MCF 10A (cell line): ENCODE measurements around the gene SP6. TPM values are rescaled to one million over a fixed set of nuclear protein-coding genes. Genes with fewer than 3 reads are reported as not detected.

Source experiments
- Bru-seq: library from RNA; stranded (reverse); fragments of 400-500 nt; gene quantifications from one replicate; lab custom pipeline; 2021; lab: Mats Ljungman, UMichigan
- BruChase-seq, 2 experiments: library from RNA; stranded (reverse); fragments of 400-500 nt; gene quantifications; one replicate each; lab custom pipeline; 2021; lab: Mats Ljungman, UMichigan
- BruUV-seq: library from RNA; stranded (reverse); fragments of 400-500 nt; replicated peaks from 2 replicates; lab custom pipeline; 2021; lab: Mats Ljungman, UMichigan
- CTCF ChIA-PET: fragments of 300-600 bp; sonication (Branson Sonifier 250); formaldehyde crosslinking; extraction: SDS; loops from one replicate; lab custom pipeline; 2021; ENCODE audit warnings: antibody characterized with exemption, inconsistent platforms; lab: Yijun Ruan, JAX
- POLR2A ChIA-PET: fragments of 300-600, 350-650 bp; sonication (Branson Sonifier 250); formaldehyde crosslinking; extraction: SDS; loops from one replicate; lab custom pipeline; 2020; ENCODE audit warnings: antibody characterized with exemption, inconsistent platforms; lab: Yijun Ruan, JAX
- DNase-seq: peaks from one replicate; pipeline ENCODE4 v3.0.0-alpha.2; 2018; ENCODE audit not compliant: unreplicated experiment
- H3K27ac Mint-ChIP-seq: one replicate; pipeline ENCODE4 v1.8.0; 2022; ENCODE audit warnings: mild to moderate bottlenecking, low read depth, mixed read lengths; ENCODE audit not compliant: unreplicated experiment
- H3K27me3 Mint-ChIP-seq: one replicate; pipeline ENCODE4 v1.8.0; 2022; ENCODE audit warnings: mixed read lengths; ENCODE audit not compliant: insufficient read depth, unreplicated experiment
- H3K36me3 Mint-ChIP-seq: one replicate; pipeline ENCODE4 v1.8.0; 2022; ENCODE audit warnings: mild to moderate bottlenecking, moderate library complexity, mixed read lengths; ENCODE audit not compliant: insufficient read depth, unreplicated experiment
- H3K4me1 Mint-ChIP-seq: one replicate; pipeline ENCODE4 v1.8.0; 2022; ENCODE audit warnings: mixed read lengths; ENCODE audit not compliant: insufficient read depth, unreplicated experiment
- H3K4me3 Mint-ChIP-seq: one replicate; pipeline ENCODE4 v1.8.0; 2022; ENCODE audit warnings: mild to moderate bottlenecking, moderate library complexity, mixed read lengths; ENCODE audit not compliant: unreplicated experiment
- H3K9me3 Mint-ChIP-seq: one replicate; pipeline ENCODE4 v1.8.0; 2022; ENCODE audit warnings: mixed read lengths; ENCODE audit not compliant: unreplicated experiment
- CTCF ChIP-seq: fragments of 200-600 bp; IDR thresholded peaks from one replicate; pipeline ENCODE4 v1.8.0; 2022; ENCODE audit warnings: antibody characterized with exemption, mild to moderate bottlenecking; ENCODE audit not compliant: unreplicated experiment
- intact Hi-C: fragments of 100-400 bp; cut with micrococcal nuclease; formaldehyde crosslinking; loops from 2 replicates; pipeline ENCODE4 v1.14.1; 2022
- long read RNA-seq: library from polyadenylated mRNA; stranded (forward); transcript quantifications from one replicate; pipeline ENCODE4 v2.0.0, GENCODE V29; 2022
- total RNA-seq: library from RNA; stranded (reverse); gene quantifications from 2 replicates; pipeline ENCODE4 v1.2.3, GENCODE V29; 2022

Gene SP6
- total RNA-seq (1.2 and 1.5 TPM in 2 replicates), Bru-seq, nascent RNA (percentile 29 among the genes with signal in this experiment), BruChase-seq, experiment 1, labeled RNA remaining after a 6-hour chase (percentile 14 among the genes with signal in this experiment), BruChase-seq, experiment 2, labeled RNA remaining after a 2-hour chase (percentile 35 among the genes with signal in this experiment)
- long read RNA-seq, partial matches to known transcripts = 0 of 1 reads
- long read RNA-seq, other reads (novel, unspliced or antisense) = 0 of 1 reads

GRCh38 chr17:47850692-47851573 is at the start of gene SP6:
Gene SP6, minus strand, starts transcription at chr17:47851163. Its CDS starts 2,734 bp downstream, at chr17:47848429.
- intact Hi-C loops = no loop called here
- BruUV-seq = no TSS peak
- TF ChIP-seq CTCF = peak; percentile 15
- Mint-ChIP-seq H3K9me3 (no peaks in the 10 kb centered on the region), H3K27ac (peak within 1 kb of the TSS; percentile 78), H3K4me3 (peak within 1 kb of the TSS; percentile 82), H3K4me1 (peaks cover 15% of the 10 kb centered on the region), H3K27me3 (peaks cover 42% of the 10 kb centered on the region), H3K36me3 (no peaks in the 10 kb centered on the region)
- peak; percentile 87 for DNase-seq
- POLR2A ChIA-PET = interaction anchor here (0.7 to 3.4 kb wide), 11 partner anchors 10 to 202 kb away, joined by 3 to 23 read pairs (median 5); partner anchors contain the start of genes CDK5RAP3, LRRC46, MRPL10 and SCRN2
- CTCF ChIA-PET = interaction anchor here (0.6 to 18.5 kb wide), 10 partner anchors 8 to 167 kb away, joined by 3 to 523 read pairs (median 9); partner anchors contain the start of genes CDK5RAP3, SCRN2 and SP2

GRCh38 chr17:47899643-47900042 is 48.7 kb upstream of the SP6 start:
- DNase-seq = no peak
- POLR2A ChIA-PET = no interaction called here
- intact Hi-C loops = no loop called here
- H3K4me3 Mint-ChIP-seq = no peak overlapping the region
- CTCF ChIA-PET = interaction anchor here (0.9 kb wide), 1 partner anchor 44 kb away, joined by 3 read pairs; no protein-coding TSS in a partner anchor
- H3K36me3 Mint-ChIP-seq = peaks cover 17% of the 10 kb centered on the region
- TF ChIP-seq CTCF = no peak
- no peaks in the 10 kb centered on the region for H3K27me3 Mint-ChIP-seq
- BruUV-seq = no TSS peak
- peaks cover 31% of the 10 kb centered on the region for H3K4me1 Mint-ChIP-seq
- no peaks in the 10 kb centered on the region for H3K9me3 Mint-ChIP-seq
- H3K27ac Mint-ChIP-seq = peak overlapping the region; percentile 42

GRCh38 chr17:47898241-47898640 is 47.3 kb upstream of the SP6 start:
- no peak for TF ChIP-seq CTCF
- Mint-ChIP-seq H3K4me1 (peaks cover 36% of the 10 kb centered on the region), H3K4me3 (no peak overlapping the region), H3K27me3 (no peaks in the 10 kb centered on the region), H3K27ac (no peak overlapping the region), H3K9me3 (no peaks in the 10 kb centered on the region), H3K36me3 (peaks cover 16% of the 10 kb centered on the region)
- no peak for DNase-seq
- BruUV-seq = no TSS peak
- intact Hi-C loops = no loop called here
- CTCF ChIA-PET = interaction anchor here (1.0 kb wide), 1 partner anchor 49 kb away, joined by 5 read pairs; no protein-coding TSS in a partner anchor
- POLR2A ChIA-PET = interaction anchor here (0.7 to 2.6 kb wide), 6 partner anchors 37 to 148 kb away, joined by 3 to 42 read pairs (median 3); partner anchors contain the start of genes CDK5RAP3, PNPO and SCRN2
